Smooth muscle cell (in vitro differentiated cells): ENCODE results near the gene ST6GALNAC6. TPM values are rescaled to one million over a fixed set of nuclear protein-coding genes. Genes with fewer than 3 reads are reported as not detected.

Experiments
- DNase-seq: peaks from one replicate; lab custom pipeline; 2025; ENCODE audit not compliant: unreplicated experiment; lab: John Stamatoyannopoulos, UW
- H2AFZ ChIP-seq: fragments of 200-600 bp; sonication (generic); 2 replicates; pipeline ENCODE4 v1.6.0; 2016; ENCODE audit warnings: antibody characterized with exemption, low read depth, mild to moderate bottlenecking
- H3F3A ChIP-seq: fragments of 200-600 bp; sonication (generic); 2 replicates; pipeline ENCODE4 v1.6.0; 2017; ENCODE audit warnings: antibody characterized with exemption, low read depth
- H3K27ac ChIP-seq: fragments of 200-600 bp; sonication (generic); 2 replicates; pipeline ENCODE4 v1.5.1; 2016; ENCODE audit warnings: low read depth, mild to moderate bottlenecking
- H3K27me3 ChIP-seq: fragments of 200-600 bp; sonication (generic); 2 replicates; pipeline ENCODE4 v1.6.1; 2016; ENCODE audit warnings: low read depth, mild to moderate bottlenecking
- H3K36me3 ChIP-seq: fragments of 200-600 bp; sonication (generic); 2 replicates; pipeline ENCODE4 v1.5.1; 2016; ENCODE audit warnings: low read depth
- H3K4me1 ChIP-seq: fragments of 200-600 bp; sonication (generic); 2 replicates; pipeline ENCODE4 v1.5.1; 2016; ENCODE audit warnings: low read depth
- H3K4me2 ChIP-seq: fragments of 200-600 bp; sonication (generic); 2 replicates; pipeline ENCODE4 v1.6.0; 2016; ENCODE audit warnings: mild to moderate bottlenecking
- H3K4me3 ChIP-seq: fragments of 200-600 bp; sonication (generic); 2 replicates; pipeline ENCODE4 v1.5.1; 2016; ENCODE audit warnings: mild to moderate bottlenecking
- H3K79me2 ChIP-seq: fragments of 200-600 bp; sonication (generic); 2 replicates; pipeline ENCODE4 v1.6.0; 2016; ENCODE audit warnings: low read depth, mild to moderate bottlenecking
- H3K9ac ChIP-seq: fragments of 200-600 bp; sonication (generic); 2 replicates; pipeline ENCODE4 v1.6.0; 2016; ENCODE audit warnings: low read depth
- H3K9me3 ChIP-seq: fragments of 200-600 bp; sonication (generic); replicated peaks from 2 replicates; pipeline ENCODE4 v1.5.1; 2016; ENCODE audit warnings: low read depth
- H4K20me1 ChIP-seq: fragments of 200-600 bp; sonication (generic); 2 replicates; pipeline ENCODE4 v1.6.0; 2016; ENCODE audit warnings: low read depth
- CTCF ChIP-seq: fragments of 200-600 bp; sonication (generic); IDR thresholded peaks from 2 replicates; pipeline ENCODE4 v1.5.1; 2017; ENCODE audit warnings: borderline replicate concordance, mild to moderate bottlenecking, antibody characterized with exemption; ENCODE audit not compliant: insufficient read depth, poor library complexity, severe bottlenecking
- WGBS: methylation state at CpG from one replicate; pipeline ENCODE4 v1.1.7; 2016; ENCODE audit warnings: low lambda C conversion rate; 5-methylcytosine and 5-hydroxymethylcytosine counted together
- polyA plus RNA-seq: library from polyadenylated mRNA; unstranded; fragments of >200 nt; fragmentation: Nextera tagmentation; extraction: Ambion mirVana; gene quantifications from 2 replicates; pipeline ENCODE4 v1.2.1, GENCODE V29; 2016
- total RNA-seq: library from RNA; depleted of rRNA; stranded (reverse); fragments of >200 nt; gene quantifications from 2 replicates; pipeline ENCODE4 v1.2.3, GENCODE V29; 2014

The ST6GALNAC6 gene
- total and polyA plus RNA-seq, 2 experiments from 2014 or later = 36.4 to 65.8 TPM

- no peak for TF ChIP-seq CTCF
- H3K9ac ChIP-seq = no peak overlapping the region
- no peak overlapping the region for H3K4me2 ChIP-seq
Measured at GRCh38 chr9:127923046-127923445, 23.6 kb upstream of the ST6GALNAC6 start.

GRCh38 chr9:127921557-127922120 is 22.2 kb upstream of the ST6GALNAC6 start:
- Histone ChIP-seq H3K79me2 (no peaks in the 10 kb centered on the region), H3K4me3 (no peak overlapping the region), H4K20me1 (no peaks in the 10 kb centered on the region), H2AFZ (no peak overlapping the region), H3K27ac (no peak overlapping the region), H3K36me3 (no peaks in the 10 kb centered on the region), H3K9ac (no peak overlapping the region), H3K27me3 (peaks cover 9% of the 10 kb centered on the region), H3K4me1 (peaks cover 2% of the 10 kb centered on the region), H3K9me3 (no peaks in the 10 kb centered on the region), H3K4me2 (peak overlapping the region; percentile 60), H3F3A (peaks cover 17% of the 10 kb centered on the region)
- WGBS = 32% methylated on average over 41 of the region's 45 CpGs
- peak; percentile 97 for TF ChIP-seq CTCF
- DNase-seq = peak; percentile 20

More at GRCh38 chr9:127923046-127923445, 23.6 kb upstream of the ST6GALNAC6 start:
- Histone ChIP-seq H3K4me3 (no peak overlapping the region), H3K36me3 (no peaks in the 10 kb centered on the region), H3K27ac (peak overlapping the region; percentile 59), H3K9me3 (no peaks in the 10 kb centered on the region), H3F3A (peaks cover 16% of the 10 kb centered on the region), H3K4me1 (peaks cover 10% of the 10 kb centered on the region), H3K79me2 (no peaks in the 10 kb centered on the region), H3K27me3 (peaks cover 23% of the 10 kb centered on the region), H2AFZ (no peak overlapping the region), H4K20me1 (no peaks in the 10 kb centered on the region)
- no peak for DNase-seq
- 73% methylated on average over 6 of the region's 6 CpGs for WGBS

GRCh38 chr9:127920794-127921193 is 21.4 kb upstream of the ST6GALNAC6 start:
- no peaks in the 10 kb centered on the region for H3K36me3 ChIP-seq
- no peak for DNase-seq
- no peak for TF ChIP-seq CTCF
- peaks cover 3% of the 10 kb centered on the region for H3K27me3 ChIP-seq
- H3K9ac ChIP-seq = no peak overlapping the region
- H3K79me2 ChIP-seq = no peaks in the 10 kb centered on the region
- H3K4me2 ChIP-seq = no peak overlapping the region
- no peak overlapping the region for H3K27ac ChIP-seq
- H4K20me1 ChIP-seq = no peaks in the 10 kb centered on the region
- WGBS = 94% methylated on average over 7 of the region's 7 CpGs
- peaks cover 17% of the 10 kb centered on the region for H3F3A ChIP-seq
- peaks cover 4% of the 10 kb centered on the region for H3K4me1 ChIP-seq
- H3K9me3 ChIP-seq = no peaks in the 10 kb centered on the region
- H2AFZ ChIP-seq = no peak overlapping the region
- no peak overlapping the region for H3K4me3 ChIP-seq

- Histone ChIP-seq H3K9ac (no peak overlapping the region), H3K36me3 (no peaks in the 10 kb centered on the region), H4K20me1 (no peaks in the 10 kb centered on the region), H2AFZ (no peak overlapping the region), H3K4me1 (peaks cover 4% of the 10 kb centered on the region), H3K9me3 (no peaks in the 10 kb centered on the region), H3K27ac (peak overlapping the region; percentile 75), H3K27me3 (no peaks in the 10 kb centered on the region), H3K4me2 (peak overlapping the region; percentile 9), H3K79me2 (no peaks in the 10 kb centered on the region), H3F3A (peaks cover 17% of the 10 kb centered on the region), H3K4me3 (no peak overlapping the region)
- DNase-seq = peak; percentile 52
- 23% methylated on average over 8 of the region's 8 CpGs for WGBS
- no peak for TF ChIP-seq CTCF
Measured at GRCh38 chr9:127919253-127919815, 19.9 kb upstream of the ST6GALNAC6 start.
